EL (cell line): ENCODE results near the gene KIF18A.

ENCODE experiments used
- DNase-seq: peaks from one replicate; pipeline ENCODE4 v3.0.0-alpha.2; 2016

KIF18A gene

GRCh38 chr11:28026634-28027290 is 81.2 kb downstream of the KIF18A start:
- DNase-seq = no peak

GRCh38 chr11:28017816-28018215 is 90.1 kb downstream of the KIF18A start:
- DNase-seq = peak; percentile 64

GRCh38 chr11:28011813-28012212 is 96.1 kb downstream of the KIF18A start:
- no peak for DNase-seq

- DNase-seq = no peak
These were observed 98.0 kb downstream of the KIF18A start for GRCh38 chr11:28009996-28010395.

GRCh38 chr11:28009388-28009787 is 98.6 kb downstream of the KIF18A start:
- peak; percentile 71 for DNase-seq

- DNase-seq = no peak
These were observed 104.3 kb downstream of the KIF18A start for GRCh38 chr11:28003615-28004014.

GRCh38 chr11:27998552-27998951 is 109.4 kb downstream of the KIF18A start:
- DNase-seq = no peak

GRCh38 chr11:27997344-27997743 is 110.6 kb downstream of the KIF18A start:
- no peak for DNase-seq

GRCh38 chr11:27996066-27996465 is 111.9 kb downstream of the KIF18A start:
- no peak for DNase-seq

- peak; percentile 48 for DNase-seq
These were observed 112.9 kb downstream of the KIF18A start for GRCh38 chr11:27995083-27995482.

GRCh38 chr11:27991736-27992135 is 116.2 kb downstream of the KIF18A start:
- DNase-seq = no peak

GRCh38 chr11:27977527-27977926 is 130.4 kb downstream of the KIF18A start:
- DNase-seq = no peak

GRCh38 chr11:27977031-27977430 is 130.9 kb downstream of the KIF18A start:
- DNase-seq = peak; percentile 72

- DNase-seq = peak; percentile 9
These were observed 131.7 kb downstream of the KIF18A start for GRCh38 chr11:27976262-27976661.

- no peak for DNase-seq
These were observed 134.0 kb downstream of the KIF18A start for GRCh38 chr11:27973851-27974536.

- DNase-seq = peak; percentile 42
These were observed 135.3 kb downstream of the KIF18A start for GRCh38 chr11:27972522-27973170.

GRCh38 chr11:27971171-27971570 is 136.8 kb downstream of the KIF18A start:
- peak; percentile 15 for DNase-seq
